ENCODE results near the gene UQCRC1.

UQCRC1 gene

DNA sequence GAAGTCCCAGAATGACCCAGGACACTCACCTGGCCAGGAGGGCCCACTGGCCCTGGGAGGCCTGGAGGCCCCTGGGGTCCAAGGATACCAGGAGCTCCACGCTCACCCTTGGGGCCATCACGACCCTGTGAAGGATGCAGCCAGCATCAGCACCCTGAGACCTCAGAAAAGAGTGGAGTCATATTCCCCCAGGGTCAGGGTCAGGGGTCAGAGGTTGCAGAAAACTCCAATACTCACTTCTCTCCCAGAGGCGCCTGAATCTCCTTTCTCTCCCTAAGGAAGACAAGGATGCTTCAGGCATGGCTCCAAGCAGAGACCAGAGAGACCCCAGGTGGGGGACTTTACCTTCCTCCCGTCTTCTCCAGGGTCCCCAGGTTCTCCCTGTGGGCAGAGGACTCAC is 32.8 kb downstream of the UQCRC1 start:
- DNase-seq (ENCODE audit: low spot score) = no peak
- in situ Hi-C loops (cut with MboI; ENCODE audit: low sequenced_read_pairs, unreplicated experiment) = no loop called here
- TF ChIP-seq, protein P1, sequence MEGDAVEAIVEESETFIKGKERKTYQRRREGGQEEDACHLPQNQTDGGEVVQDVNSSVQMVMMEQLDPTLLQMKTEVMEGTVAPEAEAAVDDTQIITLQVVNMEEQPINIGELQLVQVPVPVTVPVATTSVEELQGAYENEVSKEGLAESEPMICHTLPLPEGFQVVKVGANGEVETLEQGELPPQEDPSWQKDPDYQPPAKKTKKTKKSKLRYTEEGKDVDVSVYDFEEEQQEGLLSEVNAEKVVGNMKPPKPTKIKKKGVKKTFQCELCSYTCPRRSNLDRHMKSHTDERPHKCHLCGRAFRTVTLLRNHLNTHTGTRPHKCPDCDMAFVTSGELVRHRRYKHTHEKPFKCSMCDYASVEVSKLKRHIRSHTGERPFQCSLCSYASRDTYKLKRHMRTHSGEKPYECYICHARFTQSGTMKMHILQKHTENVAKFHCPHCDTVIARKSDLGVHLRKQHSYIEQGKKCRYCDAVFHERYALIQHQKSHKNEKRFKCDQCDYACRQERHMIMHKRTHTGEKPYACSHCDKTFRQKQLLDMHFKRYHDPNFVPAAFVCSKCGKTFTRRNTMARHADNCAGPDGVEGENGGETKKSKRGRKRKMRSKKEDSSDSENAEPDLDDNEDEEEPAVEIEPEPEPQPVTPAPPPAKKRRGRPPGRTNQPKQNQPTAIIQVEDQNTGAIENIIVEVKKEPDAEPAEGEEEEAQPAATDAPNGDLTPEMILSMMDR (IDR thresholded peaks at IDR 0.05; ENCODE audit: borderline replicate concordance, control extremely low read depth, extremely low read depth, insufficient read depth, missing control alignments) = no peak

GRCh38 chr3:48575366-48575765 is 34.1 kb downstream of the UQCRC1 start:
- TF ChIP-seq, protein P1 (IDR thresholded peaks at IDR 0.05; ENCODE audit: borderline replicate concordance, control extremely low read depth, extremely low read depth, insufficient read depth, missing control alignments) = no peak
- no peak for DNase-seq (ENCODE audit: low spot score)
- in situ Hi-C loops (cut with MboI; ENCODE audit: low sequenced_read_pairs, unreplicated experiment) = no loop called here

DNA sequence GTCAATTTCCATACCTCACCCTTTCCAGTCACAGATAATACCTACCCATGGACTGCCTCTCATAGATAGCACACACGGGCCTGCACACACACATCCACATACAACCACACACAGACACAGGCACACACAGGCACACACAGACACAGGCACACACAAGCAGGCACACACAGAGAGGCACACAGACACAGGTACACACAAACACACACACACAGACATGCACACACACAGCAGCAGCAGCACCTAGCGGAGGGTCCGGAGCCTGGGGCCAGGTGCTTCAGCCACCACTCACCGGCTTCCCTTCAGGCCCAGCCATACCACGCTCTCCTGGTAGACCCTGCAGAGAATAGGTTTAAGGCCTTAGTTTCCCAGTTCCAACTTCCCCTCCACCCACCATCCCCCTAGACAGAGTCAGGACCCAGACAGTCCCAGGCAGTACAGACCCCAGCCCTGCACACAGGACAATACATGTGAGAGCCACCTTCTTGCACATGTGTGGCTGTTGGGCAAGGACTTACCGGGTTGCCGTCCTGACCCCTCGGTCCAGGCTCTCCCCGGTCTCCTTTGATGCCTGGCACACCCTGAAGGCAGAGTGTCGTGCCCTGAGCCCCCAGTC is 35.4 kb downstream of the UQCRC1 start:
- in situ Hi-C loops (cut with MboI; ENCODE audit: low sequenced_read_pairs, unreplicated experiment) = no loop called here
- TF ChIP-seq, protein P1 (IDR thresholded peaks at IDR 0.05; ENCODE audit: borderline replicate concordance, control extremely low read depth, extremely low read depth, insufficient read depth, missing control alignments) = no peak
- DNase-seq (ENCODE audit: low spot score) = no peak

DNA sequence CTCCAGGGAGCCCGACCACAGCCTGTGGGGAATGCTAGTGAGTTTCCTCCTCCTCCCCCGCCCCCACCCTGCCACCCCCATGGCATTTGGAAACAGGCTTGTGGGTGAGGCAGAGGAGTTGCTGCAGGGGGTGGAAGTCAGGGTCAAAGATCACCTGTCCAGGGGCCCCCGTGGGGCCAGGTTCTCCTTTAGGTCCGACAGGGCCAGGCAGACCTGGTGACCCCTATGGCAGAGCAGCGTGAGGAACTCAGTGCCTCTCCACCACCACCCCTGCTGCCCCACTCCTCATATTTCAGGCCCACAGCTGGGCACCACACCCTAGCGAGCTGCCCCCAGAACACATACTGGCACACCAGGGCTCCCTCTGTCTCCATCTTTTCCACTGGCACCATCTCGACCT is 36.9 kb downstream of the UQCRC1 start:
- TF ChIP-seq, protein P1 (IDR thresholded peaks at IDR 0.05; ENCODE audit: borderline replicate concordance, control extremely low read depth, extremely low read depth, insufficient read depth, missing control alignments) = no peak
- in situ Hi-C loops (cut with MboI; ENCODE audit: low sequenced_read_pairs, unreplicated experiment) = no loop called here
- no peak for DNase-seq (ENCODE audit: low spot score)

DNA sequence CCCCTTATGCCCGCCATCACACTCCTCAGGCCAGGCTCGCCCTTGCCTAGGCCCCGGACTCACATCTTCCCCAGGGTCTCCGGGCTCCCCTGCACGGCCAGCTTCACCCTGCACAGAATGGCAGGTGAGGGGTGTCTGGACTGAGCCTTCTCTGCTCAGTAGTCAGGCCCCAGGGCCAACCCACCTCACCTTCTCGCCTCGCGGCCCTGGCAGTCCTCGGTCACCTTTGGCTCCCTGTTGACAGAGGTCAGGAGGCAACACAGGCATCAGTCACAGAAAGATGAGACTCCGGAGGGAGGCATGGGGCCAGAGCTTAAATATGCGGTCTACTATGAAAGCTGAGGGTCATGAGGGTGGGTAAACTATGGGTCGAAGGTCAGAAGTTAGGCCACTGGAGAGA is 37.5 kb downstream of the UQCRC1 start:
- in situ Hi-C loops (cut with MboI; ENCODE audit: low sequenced_read_pairs, unreplicated experiment) = no loop called here
- TF ChIP-seq, protein P1 (IDR thresholded peaks at IDR 0.05; ENCODE audit: borderline replicate concordance, control extremely low read depth, extremely low read depth, insufficient read depth, missing control alignments) = no peak
- no peak for DNase-seq (ENCODE audit: low spot score)

GRCh38 chr3:48569808-48570450 is 39.5 kb downstream of the UQCRC1 start:
- no peak for DNase-seq (ENCODE audit: low spot score)
- TF ChIP-seq, protein P1 (IDR thresholded peaks at IDR 0.05; ENCODE audit: borderline replicate concordance, control extremely low read depth, extremely low read depth, insufficient read depth, missing control alignments) = no peak
- in situ Hi-C loops (cut with MboI; ENCODE audit: low sequenced_read_pairs, unreplicated experiment) = no loop called here
